Glomerular endothelial cell (primary cell): ENCODE measurements around the gene MTMR12. TPM values are rescaled to one million over a fixed set of nuclear protein-coding genes. Genes with fewer than 3 reads are reported as not detected.

Experiments
- DNase-seq: peaks from one replicate; pipeline ENCODE4 v3.0.0-alpha.2; 2011; ENCODE audit warnings: low read depth, low spot score; ENCODE audit errors: extremely low read depth
- total RNA-seq: library from RNA; depleted of rRNA; stranded (reverse); fragments of >200 nt; gene quantifications from 2 replicates; pipeline ENCODE4 v1.2.3, GENCODE V29; 2015

MTMR12 gene
- total RNA-seq, 1 donor from 2014 or later = 46.1 TPM

DNA sequence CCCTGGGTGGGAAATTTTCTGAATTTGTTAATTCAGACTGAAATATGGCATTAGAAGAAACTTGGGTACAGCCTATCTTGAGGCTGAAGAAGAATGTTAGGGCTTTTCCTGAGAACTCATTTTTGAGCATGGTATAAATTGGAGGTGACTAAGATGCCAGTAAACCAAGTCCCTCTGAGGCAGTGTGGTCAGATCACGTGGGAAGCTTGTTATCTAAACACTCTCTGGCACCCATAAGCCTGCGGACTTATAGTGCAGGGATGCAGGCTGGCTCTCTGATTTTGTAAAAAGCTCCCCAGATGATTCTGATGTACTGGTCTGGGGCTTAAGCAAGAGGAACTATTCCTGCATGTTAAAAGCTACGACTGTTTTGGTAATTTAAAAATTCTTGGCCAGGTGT is 34.3 kb downstream of the MTMR12 start:
- DNase-seq = no peak

- DNase-seq = no peak
Observed at GRCh38 chr5:32277798-32278197, 34.9 kb downstream of the MTMR12 start.

- DNase-seq = peak; percentile 73
Observed at GRCh38 chr5:32276173-32276853, 36.4 kb downstream of the MTMR12 start.

GRCh38 chr5:32275396-32275741 is 37.4 kb downstream of the MTMR12 start:
- no peak for DNase-seq

DNA sequence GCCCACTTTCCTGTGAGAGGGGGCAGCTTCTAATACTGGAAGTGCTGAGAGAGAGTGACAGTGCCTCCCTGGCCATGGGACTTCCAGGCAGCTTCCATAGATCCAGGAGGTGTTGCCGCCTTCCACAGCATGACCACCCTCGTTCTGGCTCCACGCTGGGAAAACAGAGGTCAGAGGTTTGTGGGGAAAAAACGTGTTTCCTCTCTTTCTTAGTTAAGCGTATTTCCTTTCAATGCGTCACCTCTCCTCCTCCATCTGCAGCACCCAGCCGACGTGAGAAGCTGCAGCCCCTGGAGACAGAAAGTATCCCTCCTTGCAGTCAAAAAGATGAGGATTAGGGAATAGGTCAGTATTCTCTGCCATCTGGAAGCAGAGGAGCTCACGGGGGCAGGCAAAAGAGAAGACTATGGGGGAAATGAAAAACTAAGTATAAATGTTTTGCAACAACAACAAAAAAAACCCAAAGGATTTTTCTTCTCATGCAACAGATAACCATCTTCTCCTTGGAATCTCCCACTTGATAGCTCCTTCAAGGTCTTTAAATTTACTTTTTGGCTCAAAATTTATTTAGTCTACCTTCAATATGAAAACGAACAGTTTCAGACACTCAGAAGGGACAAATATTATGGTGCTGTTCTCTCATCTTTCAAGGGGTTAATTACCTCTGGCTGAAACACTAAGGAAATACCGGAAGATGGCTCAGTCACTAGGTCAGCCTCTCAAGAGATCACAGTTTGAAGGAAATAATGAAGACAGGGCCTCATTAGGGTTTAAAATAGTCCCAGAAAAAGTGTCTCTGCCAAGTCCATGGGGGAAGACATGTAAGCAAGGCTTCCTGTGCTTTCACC is 38.0 kb downstream of the MTMR12 start:
- peak; percentile 93 for DNase-seq

GRCh38 chr5:32273821-32274220 is 38.9 kb downstream of the MTMR12 start:
- no peak for DNase-seq

DNA sequence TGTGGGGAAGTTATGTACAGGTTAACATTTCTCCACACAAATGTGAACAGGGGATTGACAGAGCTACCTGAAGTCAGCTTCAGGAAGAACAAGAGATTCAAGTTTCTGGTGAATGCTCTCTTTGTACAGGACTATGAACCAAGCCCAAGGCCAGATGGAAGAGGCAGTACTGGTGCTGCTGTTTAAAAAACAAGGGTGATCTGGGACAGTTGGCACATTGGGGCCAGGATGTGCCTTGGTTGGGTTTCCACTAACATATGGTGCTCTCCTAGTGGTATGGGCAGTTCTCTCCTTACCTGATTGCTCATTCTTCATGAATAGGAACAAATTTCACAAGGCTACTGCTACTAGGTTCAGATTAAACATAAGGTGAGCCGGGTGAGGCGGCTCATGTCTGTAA is 40.0 kb downstream of the MTMR12 start:
- no peak for DNase-seq

- no peak for DNase-seq
Observed at GRCh38 chr5:32270946-32271345, 41.8 kb downstream of the MTMR12 start.

GRCh38 chr5:32270178-32270577 is 42.6 kb downstream of the MTMR12 start:
- DNase-seq = no peak

GRCh38 chr5:32265902-32266301 is 46.8 kb downstream of the MTMR12 start:
- DNase-seq = no peak

DNA sequence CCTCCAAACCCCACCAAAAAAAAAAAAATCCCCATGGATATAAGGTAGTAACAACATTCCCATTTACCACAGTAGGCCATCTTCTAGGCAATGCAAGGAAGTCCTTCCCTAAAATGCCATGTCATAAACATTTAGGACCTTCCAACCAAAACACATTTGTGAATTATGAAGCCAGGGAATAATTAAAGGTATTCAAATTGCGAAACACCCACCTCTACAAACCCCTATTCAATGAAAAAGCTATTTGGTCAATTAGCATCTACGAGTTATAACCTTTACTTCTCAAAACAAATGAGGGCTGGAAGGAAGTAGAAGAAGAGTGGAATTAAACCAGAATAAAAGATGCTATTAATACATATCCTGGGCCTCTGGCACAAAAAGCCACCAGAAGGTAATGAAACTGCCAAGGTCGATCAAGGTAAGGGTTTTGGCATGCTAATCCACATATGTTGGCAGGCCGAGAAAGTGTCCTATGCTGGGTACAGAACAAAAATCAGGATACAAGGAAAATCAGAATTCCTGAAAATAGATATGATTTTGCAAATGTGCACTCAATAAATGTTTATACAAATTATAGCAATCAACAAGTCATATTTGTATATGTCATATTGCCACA is 47.7 kb downstream of the MTMR12 start:
- no peak for DNase-seq

DNA sequence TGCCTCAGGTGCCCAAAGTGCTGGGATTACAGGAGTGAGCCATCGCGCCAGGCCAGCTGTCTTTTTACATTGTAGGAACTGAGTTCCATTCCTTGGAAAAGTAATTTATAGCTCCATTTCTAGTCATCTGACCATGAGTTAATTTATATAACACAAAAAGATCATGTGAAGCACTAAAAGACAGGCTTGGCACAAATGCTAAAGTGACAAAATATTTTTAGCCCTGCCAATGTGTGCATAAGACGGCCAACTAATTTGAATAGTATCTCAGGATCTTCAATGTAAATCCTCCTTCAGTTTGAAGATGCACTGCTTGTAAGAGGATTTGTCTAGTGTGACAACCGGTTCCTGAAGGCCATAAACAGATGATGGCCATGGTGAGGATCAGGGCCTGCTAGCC is 49.1 kb downstream of the MTMR12 start:
- no peak for DNase-seq

DNA sequence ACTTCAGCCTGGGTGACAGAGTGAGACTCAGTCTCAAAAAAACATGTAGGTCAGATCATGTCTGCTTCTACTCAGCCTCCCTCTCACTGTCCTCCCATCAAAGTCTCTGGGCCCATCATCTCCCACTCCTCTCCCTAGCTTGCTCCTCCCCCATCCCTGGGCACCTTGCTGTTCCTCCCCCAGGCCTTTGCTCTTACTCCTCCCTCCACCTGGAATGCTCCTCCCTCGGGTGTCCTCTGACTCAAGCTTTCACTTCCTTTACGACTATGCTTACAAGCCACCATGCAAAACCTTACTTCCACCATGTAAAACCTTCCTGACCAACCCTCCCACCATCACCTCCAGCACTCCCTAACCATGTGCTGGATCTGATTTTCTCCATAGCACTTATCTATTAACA is 51.5 kb downstream of the MTMR12 start:
- no peak for DNase-seq

GRCh38 chr5:32259033-32259432 is 53.7 kb downstream of the MTMR12 start:
- DNase-seq = no peak

DNA sequence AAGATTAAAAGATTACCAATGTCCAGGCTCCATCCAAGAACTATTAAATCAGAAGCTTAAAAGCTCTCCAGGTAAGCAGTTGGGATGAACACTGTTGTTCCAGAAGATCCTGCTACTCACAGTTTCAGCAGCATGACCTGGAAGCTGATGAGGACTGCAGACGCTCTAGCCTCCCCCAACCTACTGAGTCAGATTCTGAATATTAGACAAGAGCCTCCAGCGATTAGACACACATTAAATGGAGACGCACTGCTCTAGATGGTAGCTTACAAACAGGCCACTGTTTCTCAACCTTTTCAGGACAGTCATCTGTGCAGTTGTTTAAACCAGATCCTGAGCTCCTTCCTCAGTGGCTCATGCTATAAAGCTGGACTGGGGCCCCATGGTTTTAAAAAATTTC is 54.3 kb downstream of the MTMR12 start:
- DNase-seq = no peak

DNA sequence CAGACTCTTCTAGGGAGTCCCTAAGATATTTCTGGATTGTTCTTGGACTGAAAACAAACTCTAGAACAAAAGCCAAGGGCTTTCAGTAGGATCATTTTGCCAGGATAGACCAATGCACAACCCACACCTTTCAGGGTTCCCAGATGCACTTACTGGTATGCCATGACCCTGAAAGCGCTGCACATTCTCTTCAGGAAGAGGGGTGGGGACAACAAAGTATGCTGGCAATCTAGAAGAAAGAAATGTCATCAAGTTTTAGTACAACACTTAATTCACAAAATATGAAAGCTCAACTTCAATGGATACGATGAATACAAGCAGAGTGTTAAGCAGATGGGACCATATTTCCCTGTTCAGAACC is 57.2 kb downstream of the MTMR12 start:
- no peak for DNase-seq

- no peak for DNase-seq
Observed at GRCh38 chr5:32254881-32255539, 57.7 kb downstream of the MTMR12 start.

DNA sequence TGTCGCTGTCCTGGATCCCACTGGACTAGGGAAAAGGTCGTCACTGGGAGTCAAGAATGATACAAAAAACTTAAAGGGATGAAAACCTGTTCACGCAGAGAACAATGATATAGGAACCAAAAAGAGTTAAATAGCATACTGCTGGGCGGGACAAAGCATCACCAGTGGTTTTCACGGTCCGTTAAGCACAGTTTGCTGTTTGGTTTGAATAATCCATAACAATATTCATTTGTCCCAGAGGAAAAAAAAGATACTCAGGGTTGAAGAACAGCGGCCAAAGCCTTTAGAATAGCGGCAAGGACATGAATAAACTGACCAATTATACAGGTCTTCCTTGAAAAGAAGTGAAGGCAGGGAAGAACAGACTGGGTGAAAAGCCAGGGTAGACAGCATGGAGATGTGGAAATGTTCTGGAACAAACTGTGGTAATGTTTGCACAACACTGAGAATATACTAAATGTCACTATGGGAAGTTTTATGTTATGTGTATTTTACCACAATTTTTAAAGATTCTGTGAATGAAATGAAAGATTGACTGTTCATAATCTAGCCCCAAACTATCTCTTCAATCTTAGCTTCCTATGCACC is 60.8 kb downstream of the MTMR12 start:
- DNase-seq = no peak

GRCh38 chr5:32249668-32250067 is 63.1 kb downstream of the MTMR12 start:
- DNase-seq = no peak

DNA sequence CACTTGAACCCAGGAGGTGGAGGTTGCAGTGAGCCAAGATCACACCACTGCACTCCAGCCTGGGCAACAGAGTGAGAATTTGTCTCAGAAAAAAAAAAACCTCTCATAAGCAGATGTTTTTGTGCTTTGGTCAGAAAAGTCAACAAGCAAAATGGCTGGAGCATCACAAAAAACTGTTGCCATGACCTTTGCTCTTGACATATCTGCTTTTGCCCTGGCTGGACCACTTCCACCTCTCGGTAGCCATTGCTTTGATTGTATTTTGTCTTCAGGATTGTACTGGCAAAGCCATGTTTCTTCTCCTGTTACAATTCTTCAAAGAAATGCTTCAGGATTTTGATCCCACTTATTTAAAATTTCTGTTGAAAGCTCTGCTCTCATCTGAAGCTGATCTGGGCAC is 67.0 kb downstream of the MTMR12 start:
- DNase-seq = no peak

DNA sequence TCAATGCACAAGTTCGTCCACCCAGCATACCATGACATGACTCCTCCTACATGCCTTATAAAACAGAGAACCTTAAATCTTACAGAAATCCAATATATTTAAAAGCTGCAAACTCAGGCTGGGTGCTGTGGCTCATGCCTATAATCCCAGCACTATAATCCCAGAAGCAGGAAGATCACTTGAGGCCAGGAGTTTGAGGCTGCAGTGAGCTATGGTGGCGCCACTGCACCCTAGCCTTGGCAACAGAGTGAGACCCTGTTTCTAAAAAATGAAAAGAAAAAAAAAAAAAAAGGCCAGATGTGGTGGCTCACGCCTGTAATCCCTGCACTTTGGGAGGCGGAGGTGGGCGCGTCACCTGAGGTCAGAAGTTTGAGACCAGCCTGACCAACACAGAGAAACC is 68.7 kb downstream of the MTMR12 start:
- no peak for DNase-seq
